H1 (cell line): ENCODE measurements around the gene RAD52. TPM values are rescaled to one million over a fixed set of nuclear protein-coding genes. Genes with fewer than 3 reads are reported as not detected.

Experiments used
- ATF3 ChIP-seq: IDR thresholded peaks from 2 replicates; pipeline ENCODE4 v1.6.1; 2011; ENCODE audit warnings: low read depth, mild to moderate bottlenecking, low read length; ENCODE audit not compliant: insufficient read depth
- BACH1 ChIP-seq: IDR thresholded peaks from 2 replicates; pipeline ENCODE4 v1.6.1; 2012; ENCODE audit warnings: low read length, improper control_type of control experiment
- BRCA1 ChIP-seq: IDR thresholded peaks from 2 replicates; pipeline ENCODE4 v1.6.1; 2012; ENCODE audit warnings: low read depth, low read length, improper control_type of control experiment
- CTCF ChIP-seq, 3 experiments: IDR thresholded peaks; 1 replicate in 2 of 3; 2 replicates in 1 of 3; pipeline versions ENCODE4 v1.5.1 to v1.6.1; 2011; ENCODE audit warnings: low read length in 3 of 3, mild to moderate bottlenecking in 3 of 3, inconsistent platforms in 2 of 3, low read depth in 1 of 3, moderate library complexity in 1 of 3; ENCODE audit not compliant: insufficient read depth in 1 of 3; ENCODE audit errors: control extremely low read depth in 1 of 3
- KDM1A ChIP-seq: fragments of 200-600, 300-600 bp; sonication (generic); IDR thresholded peaks from 2 replicates; pipeline ENCODE4 v1.7.1; 2016; ENCODE audit warnings: mild to moderate bottlenecking, low read length, borderline replicate concordance
- NANOG ChIP-seq: IDR thresholded peaks from 2 replicates; pipeline ENCODE4 v1.6.1; 2011; ENCODE audit warnings: low read length, low read depth, mild to moderate bottlenecking, inconsistent platforms; ENCODE audit not compliant: insufficient read depth, poor library complexity, severe bottlenecking
- SIN3A ChIP-seq, 2 experiments: IDR thresholded peaks in 1 of 2; conservative IDR thresholded peaks in 1 of 2; 2 replicates each; pipeline ENCODE4 v1.6.1; 2011 to 2012; ENCODE audit warnings: low read length in 2 of 2, improper control_type of control experiment in 1 of 2, low read depth in 1 of 2, mild to moderate bottlenecking in 1 of 2
- TCF12 ChIP-seq: IDR thresholded peaks from 2 replicates; pipeline ENCODE4 v1.6.1; 2011; ENCODE audit warnings: low read depth, mild to moderate bottlenecking, low read length
- polyA plus RNA-seq, 7 experiments: library from polyadenylated mRNA; depleted of rRNA in 3 of 7; stranded (reverse) in 5 of 7; unstranded in 2 of 7; fragments of >200 nt in 5 of 7; fragments of 200-250 nt in 2 of 7; gene quantifications; 1 replicate in 5 of 7; 2 replicates in 1 of 7; 4 replicates in 1 of 7; pipeline versions ENCODE4 v1.2.1 to v1.2.3, GENCODE V29; 2011 to 2013; ENCODE audit warnings: missing spikeins in 2 of 7, mixed read lengths in 2 of 7
- total RNA-seq: library from RNA; stranded (reverse); fragmentation: NEBNext Ultra II Directional; extraction: Animal tissue kit (Norgen Biotek cat#: 25700); gene quantifications from 2 replicates; pipeline ENCODE4 v1.2.1, GENCODE V29; 2021

The RAD52 gene
- total and polyA plus RNA-seq, 2 of the 8 experiments (the other 6 are each of a cell fraction or from before 2014, with no cell fraction given), result 12.5 to 14.3 TPM

GRCh38 chr12:907413-908185 lies 41.9 kb downstream of the RAD52 start (continued):
- TF ChIP-seq KDM1A, result no peak
- no peak for TF ChIP-seq TCF12
- TF ChIP-seq BRCA1, result no peak
- no peak for TF ChIP-seq NANOG
- no peak for TF ChIP-seq BACH1
- no peak for TF ChIP-seq ATF3
- no peak for TF ChIP-seq CTCF (IDR thresholded peaks at IDR 0.05; ENCODE audit: control extremely low read depth in 1 of 3, insufficient read depth in 1 of 3, low read depth in 1 of 3, low read length in 3 of 3)
- no peak for TF ChIP-seq SIN3A (conservative IDR thresholded peaks at IDR 0.05 in 1 of 2, IDR thresholded peaks at IDR 0.05 in 1 of 2; ENCODE audit: low read depth in 1 of 2, low read length in 2 of 2)
